SK-N-MC (cell line): ENCODE measurements around the gene BANP.
"Not testable (repeated sequence)": the region's sequence is repeated elsewhere in the genome, so short reads cannot be mapped to it uniquely, and the experiment has no call there.

Source experiments
- EZH2 ChIP-seq: fragments of 200-600 bp; sonication (generic); IDR thresholded peaks from one replicate; pipeline ENCODE4 v1.6.1; 2017; ENCODE audit warnings: antibody characterized with exemption
- FOXP2 ChIP-seq: optimal IDR thresholded peaks from 2 replicates; pipeline ENCODE3; 2011; ENCODE audit warnings: mild to moderate bottlenecking, moderate library complexity; ENCODE audit not compliant: insufficient read depth; ENCODE audit errors: extremely low read length, control extremely low read depth
- POLR2AphosphoS5 ChIP-seq: IDR thresholded peaks from 2 replicates; pipeline ENCODE4 v1.6.1; 2012; ENCODE audit warnings: mild to moderate bottlenecking, low read depth, low read length, borderline replicate concordance

DNA sequence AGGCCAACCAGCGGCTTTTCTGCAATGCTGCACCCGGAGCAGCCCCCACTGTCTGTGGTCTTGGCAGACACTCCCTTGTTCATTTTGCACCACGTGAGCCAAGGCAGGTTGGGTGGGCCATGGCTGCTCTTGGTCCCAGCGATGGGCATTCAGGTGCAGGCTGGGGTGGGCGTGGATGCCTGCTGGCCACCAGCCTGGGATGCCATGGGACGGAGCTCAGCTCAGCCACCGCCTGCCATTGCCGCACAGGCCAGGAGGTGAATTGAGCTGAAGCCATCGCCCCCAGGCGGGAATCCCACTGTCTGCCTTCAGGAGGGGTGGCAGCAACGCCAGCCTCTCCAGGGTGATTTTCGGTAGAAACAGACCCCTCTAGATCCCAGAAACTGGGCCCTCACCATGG is 155.3 kb downstream of the BANP start:
- not testable (repeated sequence) for TF ChIP-seq POLR2AphosphoS5, EZH2, FOXP2
